ENCODE results near the gene ZFP14. TPM values are rescaled to one million over a fixed set of nuclear protein-coding genes. Genes with fewer than 3 reads are reported as not detected.

Gene ZFP14
- 11.7 TPM for total RNA-seq

GRCh38 chr19:36378625-36379509 lies at the start of gene ZFP14:
ZFP14 (minus strand) TSS chr19:36379201; CDS start chr19:36367892, 11,309 bp downstream.
- peak; percentile 90 for DNase-seq

- no peak for DNase-seq
These were observed 44.9 kb upstream of the ZFP14 start for GRCh38 chr19:36423925-36424324.

- DNase-seq, result no peak
These were observed 42.9 kb upstream of the ZFP14 start for GRCh38 chr19:36421749-36422481.

- DNase-seq, result no peak
These were observed 42.2 kb upstream of the ZFP14 start for GRCh38 chr19:36420961-36421748.

- peak; percentile 81 for DNase-seq
These were observed 39.4 kb upstream of the ZFP14 start, which contains the start of gene ZFP82 for GRCh38 chr19:36418287-36419001. ZFP82 (minus strand) TSS chr19:36418644; CDS start chr19:36409789, 8,855 bp downstream.

GRCh38 chr19:36417752-36418286 lies 38.8 kb upstream of the ZFP14 start:
- no peak for DNase-seq

GRCh38 chr19:36409841-36410240 lies 30.8 kb upstream of the ZFP14 start:
- no peak for DNase-seq

- no peak for DNase-seq
These were observed 29.1 kb upstream of the ZFP14 start for GRCh38 chr19:36408101-36408500.

- no peak for DNase-seq
These were observed 25.5 kb upstream of the ZFP14 start for GRCh38 chr19:36404498-36404897.

- no peak for DNase-seq
These were observed 22.5 kb upstream of the ZFP14 start for GRCh38 chr19:36401475-36401874.

GRCh38 chr19:36398571-36398970 lies 19.6 kb upstream of the ZFP14 start:
- DNase-seq, result no peak

- no peak for DNase-seq
These were observed 14.1 kb upstream of the ZFP14 start for GRCh38 chr19:36392916-36393673.

- DNase-seq, result no peak
These were observed 464 bp upstream of the ZFP14 start for GRCh38 chr19:36379510-36379819.

GRCh38 chr19:36377541-36378178 lies 1.3 kb downstream of the ZFP14 start:
- DNase-seq, result no peak

GRCh38 chr19:36373638-36374156 lies 5.3 kb downstream of the ZFP14 start:
- DNase-seq, result no peak

- DNase-seq, result no peak
These were observed 7.1 kb downstream of the ZFP14 start for GRCh38 chr19:36371886-36372285.

GRCh38 chr19:36363845-36364244 lies 15.2 kb downstream of the ZFP14 start:
- DNase-seq, result no peak

GRCh38 chr19:36340786-36341372 lies 38.1 kb downstream of the ZFP14 start:
- DNase-seq, result no peak

GRCh38 chr19:36331353-36332228 lies 47.4 kb downstream of the ZFP14 start:
- peak; percentile 97 for DNase-seq
